ENCODE data around the gene USP3. TPM values are rescaled to one million over a fixed set of nuclear protein-coding genes. Genes with fewer than 3 reads are reported as not detected.

USP3 gene
- total and polyA plus RNA-seq, 9 donors = 15.0 to 34.5 (median 22.0) TPM

DNA sequence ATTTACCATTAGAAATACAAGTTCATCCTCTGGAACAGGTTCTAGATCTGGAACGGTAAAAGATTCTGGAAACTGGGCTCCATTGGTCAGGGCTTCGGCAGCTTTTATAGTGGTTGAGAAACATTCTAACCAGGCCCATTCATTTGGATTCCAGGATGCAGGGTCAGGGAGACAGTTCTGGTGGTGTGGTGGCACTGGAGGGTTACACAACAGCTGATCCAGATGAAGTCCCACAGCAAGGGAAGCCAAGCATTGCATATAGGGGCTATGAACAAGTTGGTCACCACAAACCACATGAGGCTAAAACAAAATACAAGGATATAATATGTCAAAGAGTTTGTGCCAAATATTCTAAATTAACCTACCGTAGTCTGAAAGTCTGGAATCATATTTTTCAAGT, 135.8 kb downstream of the USP3 start:
- Histone ChIP-seq H3K4me3 (ENCODE audit: low read length) (no peak overlapping the region), H3K9me3 (replicated peaks; ENCODE audit: control insufficient read depth, low read depth, low read length) (no peaks in the 10 kb centered on the region), H3K4me1 (ENCODE audit: control insufficient read depth, insufficient read depth, low read length) (no peaks in the 10 kb centered on the region), H3K27ac (ENCODE audit: low read length) (no peak overlapping the region), H3K27me3 (ENCODE audit: control insufficient read depth, insufficient read depth, low read length) (no peaks in the 10 kb centered on the region), H3K36me3 (ENCODE audit: control insufficient read depth, insufficient read depth, low read length) (peaks cover 30% of the 10 kb centered on the region)
- 100% methylated on average over 1 of the region's 3 CpGs for WGBS (ENCODE audit: insufficient coverage)
- no peak for DNase-seq

Other genes starting within 250 kb of the USP3 start
- gene APH1B, start 227.0 kb upstream of the USP3 start, total RNA-seq = 10.4 TPM
- 10 to 100 TPM in 6 of 8 donors, 1 to 10 TPM in 2; 8.5 to 13.6 (median 11.1) TPM for gene APH1B, start 227.0 kb upstream of the USP3 start, polyA plus RNA-seq (ENCODE audit: insufficient read depth in 1 of 8, insufficient read length in 8 of 8, low replicate concordance in 1 of 8)
- gene CA12, start 122.7 kb upstream of the USP3 start, total RNA-seq = 2.2 TPM
- 1 to 10 TPM in 6 of 8 donors, under 1 TPM in 2; 0.46 to 2.9 (median 1.3) TPM for gene CA12, start 122.7 kb upstream of the USP3 start, polyA plus RNA-seq (ENCODE audit: insufficient read depth in 1 of 8, insufficient read length in 8 of 8, low replicate concordance in 1 of 8)
- gene FBXL22, start 92.8 kb downstream of the USP3 start, total RNA-seq = 16.0 TPM
- 10 to 100 TPM; 19.4 to 45.2 (median 33.7) TPM for gene FBXL22, start 92.8 kb downstream of the USP3 start, polyA plus RNA-seq (ENCODE audit: insufficient read depth in 1 of 8, insufficient read length in 8 of 8, low replicate concordance in 1 of 8)

Data from muscle of leg (tissue), 11 donors.